GM12892 (cell line): ENCODE measurements around the gene ACSS1.

Source experiments
- DNase-seq: peaks from one replicate; pipeline ENCODE4 v3.0.0; 2011; ENCODE audit not compliant: insufficient read length
- FAIRE-seq: peaks from 2 replicates; lab custom pipeline; 2011; peaks lifted over from hg19 to GRCh38; lab: Jason Lieb, UNC
- POLR2A ChIP-seq: IDR thresholded peaks from 2 replicates; pipeline ENCODE4 v1.6.1; 2011; ENCODE audit warnings: low read depth, low read length, control low read depth
- POLR2AphosphoS5 ChIP-seq: IDR thresholded peaks from 2 replicates; pipeline ENCODE4 v1.6.1; 2011; ENCODE audit warnings: low read depth, low read length, control low read depth
- TAF1 ChIP-seq: IDR thresholded peaks from 2 replicates; pipeline ENCODE4 v1.6.1; 2011; ENCODE audit warnings: low read depth, mild to moderate bottlenecking, control low read depth, low read length, borderline replicate concordance

ACSS1 gene

GRCh38 chr20:25076731-25077609, 19.0 kb upstream of the ACSS1 start:
- no peak for TF ChIP-seq POLR2A
- TF ChIP-seq POLR2AphosphoS5, result no peak
- no peak for TF ChIP-seq TAF1
- peak; percentile 72 for FAIRE-seq
- no peak for DNase-seq

GRCh38 chr20:25076201-25076600, 18.3 kb upstream of the ACSS1 start:
- TF ChIP-seq POLR2AphosphoS5 (no peak), POLR2A (no peak), TAF1 (no peak)
- DNase-seq (no peak), FAIRE-seq (no peak)

- no peak for DNase-seq
- TF ChIP-seq POLR2AphosphoS5 (no peak), POLR2A (no peak), TAF1 (no peak)
- no peak for FAIRE-seq
Measured at GRCh38 chr20:25073544-25073943, 15.6 kb upstream of the ACSS1 start.

DNA sequence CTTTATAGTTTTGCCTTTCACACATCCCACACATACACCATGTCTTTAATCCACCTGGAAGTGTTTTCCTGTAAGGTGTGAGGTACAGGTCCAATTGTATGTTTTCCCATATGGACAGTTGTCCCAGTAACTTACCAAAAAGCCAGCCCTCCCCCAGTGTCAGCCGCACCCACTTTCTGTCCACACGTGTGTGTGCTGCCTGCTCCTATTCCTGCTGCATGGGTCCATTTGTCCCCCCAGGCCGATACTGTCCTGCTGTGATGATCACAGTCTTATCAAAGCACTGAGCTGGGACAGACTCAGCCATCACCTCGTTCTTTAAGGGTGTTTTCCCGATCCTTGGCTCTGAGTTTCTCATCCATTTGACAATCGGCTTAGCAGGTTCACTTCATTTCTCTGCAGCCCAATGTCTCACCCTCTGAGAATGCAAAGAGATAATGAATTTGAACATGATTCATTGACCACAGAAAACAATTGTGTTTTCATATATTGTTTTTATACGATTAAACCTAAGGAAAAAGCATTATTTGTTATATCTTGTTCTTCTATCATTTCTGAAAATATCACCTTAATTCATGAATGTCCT, 14.4 kb upstream of the ACSS1 start:
- DNase-seq (no peak), FAIRE-seq (no peak)
- no peak for TF ChIP-seq TAF1
- TF ChIP-seq POLR2A, result no peak
- no peak for TF ChIP-seq POLR2AphosphoS5

DNA sequence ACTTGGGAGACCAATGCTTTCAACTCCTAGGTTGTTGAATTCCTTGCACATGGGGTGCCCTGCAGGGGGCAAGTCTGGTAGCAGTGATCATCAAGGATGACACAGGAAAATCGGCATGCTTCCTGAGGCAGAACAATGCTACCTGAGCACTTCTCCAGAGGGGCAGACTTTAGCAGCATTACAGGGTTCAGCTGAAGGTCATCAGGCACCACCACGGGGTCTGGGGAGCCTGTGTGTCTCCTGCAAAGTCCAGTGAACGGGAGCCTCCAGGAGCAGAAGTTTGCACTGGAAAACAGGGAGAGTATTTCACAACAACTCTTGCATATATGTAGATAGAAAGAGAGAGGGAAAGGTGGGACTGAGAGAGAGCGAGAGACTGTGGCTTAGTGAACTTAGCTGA, 13.8 kb upstream of the ACSS1 start:
- no peak for FAIRE-seq

GRCh38 chr20:25070821-25071473, 13.0 kb upstream of the ACSS1 start:
- DNase-seq (no peak), FAIRE-seq (no peak)

More for the DNA sequence above, 13.8 kb upstream of the ACSS1 start:
- no peak for DNase-seq
- TF ChIP-seq TAF1, result no peak
- TF ChIP-seq POLR2A, result no peak
- no peak for TF ChIP-seq POLR2AphosphoS5

DNA sequence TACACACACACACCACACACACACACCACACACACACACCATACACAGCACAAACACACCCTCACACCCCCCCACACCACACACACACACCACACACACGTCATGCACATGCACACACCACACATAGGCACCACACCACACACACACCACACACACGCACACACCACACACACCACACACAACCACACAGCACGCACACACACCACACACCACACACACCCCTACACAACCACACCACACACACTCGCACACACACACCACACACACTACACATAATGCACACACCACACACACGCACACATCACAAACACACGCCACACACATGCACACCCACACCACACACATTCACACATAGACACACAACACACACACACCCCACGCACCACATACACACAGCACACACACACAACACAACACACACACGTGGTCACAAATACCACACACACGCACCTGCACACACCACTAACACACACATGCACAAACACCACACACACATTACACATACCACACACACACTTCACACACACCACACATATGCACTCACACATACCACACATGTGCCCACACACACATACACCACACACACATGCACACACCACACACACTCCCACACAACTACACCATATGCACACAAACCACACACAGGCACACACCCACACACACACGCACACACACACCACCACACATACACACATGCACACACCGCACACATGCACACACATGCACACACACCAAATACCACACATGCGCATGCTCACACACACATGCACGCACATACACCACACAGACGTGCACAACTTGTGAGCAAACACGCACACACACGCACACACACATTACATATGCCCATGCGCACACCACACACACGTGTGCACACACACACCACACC, 9.4 kb upstream of the ACSS1 start:
- DNase-seq, result no peak
- peak; percentile 77 for FAIRE-seq
- TF ChIP-seq POLR2AphosphoS5 (no peak; the same call in 1 of the 2 replicates), POLR2A (no peak), TAF1 (no peak)

More at GRCh38 chr20:25070821-25071473, 13.0 kb upstream of the ACSS1 start:
- TF ChIP-seq TAF1 (no peak), POLR2AphosphoS5 (no peak), POLR2A (no peak)

- FAIRE-seq, result no peak
- DNase-seq, result no peak
- TF ChIP-seq POLR2AphosphoS5, result no peak
- no peak for TF ChIP-seq TAF1
- no peak for TF ChIP-seq POLR2A
Measured at GRCh38 chr20:25066386-25066785, 8.4 kb upstream of the ACSS1 start.

DNA sequence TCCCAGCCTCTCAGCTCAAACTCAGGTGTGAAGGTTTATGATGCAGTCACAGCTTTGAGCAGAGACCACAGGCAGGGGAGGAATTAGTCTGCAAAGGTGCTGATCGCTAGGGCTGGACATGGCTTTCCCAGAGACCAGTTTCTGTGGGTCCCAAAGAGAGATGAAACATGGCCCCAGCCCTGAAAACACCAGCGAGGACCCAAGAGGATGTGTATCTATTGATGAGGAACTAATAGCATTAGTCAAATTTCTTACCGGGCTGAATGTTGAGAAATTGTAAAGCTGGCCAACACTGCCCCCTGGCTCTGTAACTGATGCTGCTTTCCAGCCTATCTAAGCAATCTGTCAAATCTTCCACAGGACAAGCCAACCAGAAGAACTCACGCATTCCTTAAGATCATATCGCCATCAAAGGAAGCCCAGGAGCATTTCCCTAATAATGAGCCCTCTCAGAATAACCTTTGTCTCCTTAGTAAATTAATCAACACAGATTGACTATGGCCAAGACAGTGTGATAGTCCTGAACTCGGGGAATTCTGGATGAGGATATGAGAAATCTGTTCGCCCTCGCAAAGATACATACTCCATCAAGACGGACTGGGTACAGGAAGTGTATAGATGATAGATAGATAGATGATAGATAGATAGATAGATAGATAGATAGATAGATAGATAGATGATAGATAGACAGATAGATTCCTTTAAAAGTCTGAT, 7.8 kb upstream of the ACSS1 start:
- peak; percentile 27 for FAIRE-seq
- DNase-seq, result no peak
- TF ChIP-seq POLR2AphosphoS5 (no peak), POLR2A (no peak), TAF1 (no peak)

DNA sequence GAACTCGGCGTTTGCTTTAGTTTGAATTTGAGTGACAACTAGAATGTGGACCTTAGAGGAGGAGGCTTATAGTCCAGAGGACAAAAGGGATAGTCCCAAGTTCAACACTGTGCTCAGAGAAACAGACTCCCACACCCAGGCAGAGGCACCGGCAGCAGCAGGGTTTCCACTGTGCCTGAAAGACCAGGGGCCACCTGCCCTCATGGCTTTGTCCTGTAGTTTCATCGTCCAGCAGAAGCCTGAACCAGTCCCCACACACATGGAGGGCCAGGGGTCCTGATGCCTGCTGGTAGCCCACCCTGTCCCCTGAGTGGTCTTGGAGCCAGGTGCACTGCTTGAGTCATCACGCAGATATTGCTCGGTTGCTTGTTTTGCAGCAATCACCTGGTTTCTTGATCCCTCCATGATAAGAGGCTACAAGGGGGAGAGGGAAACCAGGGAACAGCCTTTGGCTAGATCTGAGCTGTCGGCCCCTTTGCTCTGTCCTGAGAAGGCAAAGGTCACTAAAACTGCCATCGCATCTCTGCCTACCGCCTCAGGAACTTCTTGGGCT, 7.2 kb upstream of the ACSS1 start:
- TF ChIP-seq POLR2A (no peak), TAF1 (no peak), POLR2AphosphoS5 (no peak)
- DNase-seq (no peak), FAIRE-seq (no peak)
